Cardiac muscle cell (in vitro differentiated cells and primary cell): ENCODE data around the gene REV3L. TPM values are rescaled to one million over a fixed set of nuclear protein-coding genes. Genes with fewer than 3 reads are reported as not detected.
"Not testable (repeated sequence)": the region's sequence is repeated elsewhere in the genome, so short reads cannot be mapped to it uniquely, and the experiment has no call there.

Source experiments
- DNase-seq, 2 donors: peaks; one replicate each; pipeline versions ENCODE4 v3.0.0 to v3.0.0-alpha.2; 2010 to 2017; ENCODE audit warnings: low read depth in 1 of 2, low spot score in 1 of 2
- H3K27ac ChIP-seq: fragments of 200-600 bp; sonication (generic); 2 replicates; pipeline ENCODE4 v1.5.1; 2016
- H3K27me3 ChIP-seq: fragments of 200-600 bp; sonication (generic); 2 replicates; pipeline ENCODE4 v1.6.0; 2016; ENCODE audit warnings: control low read depth
- H3K36me3 ChIP-seq: fragments of 200-600 bp; sonication (generic); 2 replicates; pipeline ENCODE4 v1.5.1; 2016; ENCODE audit warnings: control low read depth
- H3K4me1 ChIP-seq: fragments of 200-600 bp; sonication (generic); 2 replicates; pipeline ENCODE4 v1.8.1; 2017; ENCODE audit warnings: low read depth, mild to moderate bottlenecking, mixed run types
- H3K4me3 ChIP-seq: fragments of 200-600 bp; sonication (generic); 2 replicates; pipeline ENCODE4 v1.5.1; 2016; ENCODE audit warnings: mild to moderate bottlenecking
- H3K9me3 ChIP-seq: fragments of 200-600 bp; sonication (generic); 2 replicates; pipeline ENCODE4 v1.5.1; 2017; ENCODE audit warnings: low read depth, mild to moderate bottlenecking, control low read depth
- CTCF ChIP-seq: IDR thresholded peaks from 2 replicates; pipeline ENCODE4 v1.5.1; 2012; ENCODE audit warnings: low read depth, mild to moderate bottlenecking, low read length
- polyA plus RNA-seq: library from polyadenylated mRNA; unstranded; fragments of >200 nt; fragmentation: Nextera tagmentation; extraction: Ambion mirVana; gene quantifications from 2 replicates; pipeline ENCODE4 v1.2.1, GENCODE V29; 2016
- total RNA-seq: library from RNA; depleted of rRNA; stranded (reverse); fragments of >200 nt; gene quantifications from 2 replicates; pipeline ENCODE4 v1.2.3, GENCODE V29; 2016

REV3L gene
- total and polyA plus RNA-seq, 2 experiments from 2014 or later: 18.1 to 23.3 TPM

GRCh38 chr6:111338843-111339242, 144.2 kb downstream of the REV3L start:
- no peak for TF ChIP-seq CTCF
- no peak for DNase-seq
- peaks cover 17% of the 10 kb centered on the region for H3K4me1 ChIP-seq
- H3K27me3 ChIP-seq: no peaks in the 10 kb centered on the region
- no peak overlapping the region for H3K4me3 ChIP-seq
- H3K9me3 ChIP-seq: no peaks in the 10 kb centered on the region
- H3K27ac ChIP-seq: no peak overlapping the region
- H3K36me3 ChIP-seq: peaks cover 11% of the 10 kb centered on the region

- no peaks in the 10 kb centered on the region for H3K27me3 ChIP-seq
- no peak overlapping the region for H3K27ac ChIP-seq
- H3K9me3 ChIP-seq: no peaks in the 10 kb centered on the region
- peaks cover 17% of the 10 kb centered on the region for H3K4me1 ChIP-seq
- peaks cover 6% of the 10 kb centered on the region for H3K36me3 ChIP-seq
- TF ChIP-seq CTCF: no peak
- DNase-seq: no peak
- no peak overlapping the region for H3K4me3 ChIP-seq
Observed at GRCh38 chr6:111337829-111338236, 145.2 kb downstream of the REV3L start.

- no peak for DNase-seq
- no peaks in the 10 kb centered on the region for H3K4me1 ChIP-seq
- H3K27me3 ChIP-seq: no peaks in the 10 kb centered on the region
- TF ChIP-seq CTCF: no peak
- no peak overlapping the region for H3K4me3 ChIP-seq
- H3K27ac ChIP-seq: no peak overlapping the region
- no peaks in the 10 kb centered on the region for H3K9me3 ChIP-seq
- H3K36me3 ChIP-seq: peaks cover 40% of the 10 kb centered on the region
Observed at GRCh38 chr6:111329882-111330633, 153.0 kb downstream of the REV3L start.

- TF ChIP-seq CTCF: no peak
- H3K27ac ChIP-seq: no peak overlapping the region
- no peak overlapping the region for H3K4me3 ChIP-seq
- no peaks in the 10 kb centered on the region for H3K4me1 ChIP-seq
- H3K27me3 ChIP-seq: no peaks in the 10 kb centered on the region
- no peaks in the 10 kb centered on the region for H3K9me3 ChIP-seq
- H3K36me3 ChIP-seq: peaks cover 38% of the 10 kb centered on the region
- no peak for DNase-seq
Observed at GRCh38 chr6:111326563-111326962, 156.5 kb downstream of the REV3L start.

GRCh38 chr6:111322145-111322544, 160.9 kb downstream of the REV3L start:
- Histone ChIP-seq H3K9me3 (no peaks in the 10 kb centered on the region), H3K4me1 (no peaks in the 10 kb centered on the region), H3K27ac (no peak overlapping the region), H3K27me3 (no peaks in the 10 kb centered on the region), H3K36me3 (peaks cover 27% of the 10 kb centered on the region), H3K4me3 (no peak overlapping the region)
- no peak for DNase-seq
- TF ChIP-seq CTCF: no peak

GRCh38 chr6:111307950-111308349, 175.1 kb downstream of the REV3L start:
- not testable (repeated sequence) for H3K4me3 ChIP-seq, H3K4me1 ChIP-seq, DNase-seq, H3K27me3 ChIP-seq, H3K9me3 ChIP-seq, H3K27ac ChIP-seq
- peaks cover 39% of the 10 kb centered on the region for H3K36me3 ChIP-seq
